ENCODE results near the gene NFE2L2. TPM values are rescaled to one million over a fixed set of nuclear protein-coding genes. Genes with fewer than 3 reads are reported as not detected.

Gene NFE2L2
- total RNA-seq, 2 experiments from 2014 or later, result 26.2 to 58.6 TPM

GRCh38 chr2:177246000-177246399 lies 18.5 kb downstream of the NFE2L2 start:
- Histone ChIP-seq H3K79me2 (ENCODE audit: insufficient read depth, low read depth, low read length) (peaks cover 95% of the 10 kb centered on the region), H3K27ac (ENCODE audit: low read depth, low read length, poor library complexity, severe bottlenecking) (no peak overlapping the region), H4K20me1 (ENCODE audit: insufficient read depth, low read length) (peaks cover 28% of the 10 kb centered on the region), H3K36me3 (ENCODE audit: insufficient read depth, low read length) (peaks cover 49% of the 10 kb centered on the region), H2AFZ (ENCODE audit: low read length) (no peak overlapping the region), H3K4me3 (ENCODE audit: low read depth, low read length, poor library complexity, severe bottlenecking) (no peak overlapping the region), H3K4me1 (ENCODE audit: insufficient read depth, low read length, poor library complexity, severe bottlenecking) (peaks cover 20% of the 10 kb centered on the region), H3K9me3 (ENCODE audit: low read length) (no peaks in the 10 kb centered on the region), H3K4me2 (ENCODE audit: low read length) (no peak overlapping the region), H3K9me2 (ENCODE audit: insufficient read depth, low read length) (no peaks in the 10 kb centered on the region)
- ChIA-PET CTCF (ENCODE audit: unreplicated experiment) (no interaction called here), POLR2A (interaction anchor here (1.8 kb wide), 1 partner anchor 12 kb away, joined by 4 read pairs; no protein-coding TSS in a partner anchor)
- TF ChIP-seq, protein P1, sequence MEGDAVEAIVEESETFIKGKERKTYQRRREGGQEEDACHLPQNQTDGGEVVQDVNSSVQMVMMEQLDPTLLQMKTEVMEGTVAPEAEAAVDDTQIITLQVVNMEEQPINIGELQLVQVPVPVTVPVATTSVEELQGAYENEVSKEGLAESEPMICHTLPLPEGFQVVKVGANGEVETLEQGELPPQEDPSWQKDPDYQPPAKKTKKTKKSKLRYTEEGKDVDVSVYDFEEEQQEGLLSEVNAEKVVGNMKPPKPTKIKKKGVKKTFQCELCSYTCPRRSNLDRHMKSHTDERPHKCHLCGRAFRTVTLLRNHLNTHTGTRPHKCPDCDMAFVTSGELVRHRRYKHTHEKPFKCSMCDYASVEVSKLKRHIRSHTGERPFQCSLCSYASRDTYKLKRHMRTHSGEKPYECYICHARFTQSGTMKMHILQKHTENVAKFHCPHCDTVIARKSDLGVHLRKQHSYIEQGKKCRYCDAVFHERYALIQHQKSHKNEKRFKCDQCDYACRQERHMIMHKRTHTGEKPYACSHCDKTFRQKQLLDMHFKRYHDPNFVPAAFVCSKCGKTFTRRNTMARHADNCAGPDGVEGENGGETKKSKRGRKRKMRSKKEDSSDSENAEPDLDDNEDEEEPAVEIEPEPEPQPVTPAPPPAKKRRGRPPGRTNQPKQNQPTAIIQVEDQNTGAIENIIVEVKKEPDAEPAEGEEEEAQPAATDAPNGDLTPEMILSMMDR (conservative IDR thresholded peaks at IDR 0.05; ENCODE audit: low read length), result no peak
- TF ChIP-seq EZH2phosphoT487 (IDR thresholded peaks at IDR 0.05; ENCODE audit: borderline replicate concordance, low read depth, low read length), result no peak
- no peak for DNase-seq (ENCODE audit: low spot score)
- no TSS peak for BruUV-seq (replicated peaks)
- intact Hi-C loops (cut with micrococcal nuclease; ENCODE audit: unreplicated experiment), result no loop called here

DNA sequence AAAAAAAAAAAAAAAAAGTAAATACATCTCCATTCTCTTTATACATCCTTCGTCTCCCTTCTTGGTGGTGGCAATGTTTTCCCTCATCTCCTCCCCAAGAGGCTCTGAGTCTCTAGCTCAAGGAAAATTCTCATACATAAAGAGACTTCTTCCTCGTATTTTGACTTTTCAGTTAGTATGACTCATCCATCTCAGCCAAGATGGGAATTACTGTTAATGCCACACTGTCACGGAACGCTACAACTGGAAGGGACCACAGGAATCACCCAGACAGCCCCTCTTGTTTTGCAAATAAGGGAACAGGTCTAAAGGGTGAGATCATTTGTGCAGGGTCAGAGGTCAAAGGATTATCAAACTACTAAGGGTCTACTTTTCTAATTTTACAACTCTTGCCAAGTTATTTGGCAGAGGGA lies 19.5 kb downstream of the NFE2L2 start:
- DNase-seq (ENCODE audit: low spot score), result no peak
- peaks cover 28% of the 10 kb centered on the region for H4K20me1 ChIP-seq (ENCODE audit: insufficient read depth, low read length)
- H3K4me2 ChIP-seq (ENCODE audit: low read length), result no peak overlapping the region
- CTCF ChIA-PET (ENCODE audit: unreplicated experiment), result no interaction called here
- H3K27ac ChIP-seq (ENCODE audit: low read depth, low read length, poor library complexity, severe bottlenecking), result no peak overlapping the region
- no peak overlapping the region for H3K4me3 ChIP-seq (ENCODE audit: low read depth, low read length, poor library complexity, severe bottlenecking)
- POLR2A ChIA-PET, result interaction anchor here (1.8 kb wide), 1 partner anchor 11 kb away, joined by 4 read pairs; no protein-coding TSS in a partner anchor
- no peaks in the 10 kb centered on the region for H3K9me2 ChIP-seq (ENCODE audit: insufficient read depth, low read length)
- intact Hi-C loops (cut with micrococcal nuclease; ENCODE audit: unreplicated experiment), result no loop called here
- no TSS peak for BruUV-seq (replicated peaks)
- no peaks in the 10 kb centered on the region for H3K9me3 ChIP-seq (ENCODE audit: low read length)
- peaks cover 30% of the 10 kb centered on the region for H3K4me1 ChIP-seq (ENCODE audit: insufficient read depth, low read length, poor library complexity, severe bottlenecking)
- TF ChIP-seq EZH2phosphoT487 (IDR thresholded peaks at IDR 0.05; ENCODE audit: borderline replicate concordance, low read depth, low read length), result no peak
- TF ChIP-seq, protein P1 (conservative IDR thresholded peaks at IDR 0.05; ENCODE audit: low read length), result no peak
- peaks cover 43% of the 10 kb centered on the region for H3K36me3 ChIP-seq (ENCODE audit: insufficient read depth, low read length)
- no peak overlapping the region for H2AFZ ChIP-seq (ENCODE audit: low read length)
- peaks cover 95% of the 10 kb centered on the region for H3K79me2 ChIP-seq (ENCODE audit: insufficient read depth, low read depth, low read length)

GRCh38 chr2:177244244-177244771 lies 20.2 kb downstream of the NFE2L2 start:
- no TSS peak for BruUV-seq (replicated peaks)
- POLR2A ChIA-PET, result interaction anchor here (1.2 to 1.8 kb wide), 2 partner anchors 10 to 16 kb away, joined by 4 read pairs; no protein-coding TSS in a partner anchor
- CTCF ChIA-PET (ENCODE audit: unreplicated experiment), result no interaction called here
- H3K27ac ChIP-seq (ENCODE audit: low read depth, low read length, poor library complexity, severe bottlenecking), result no peak overlapping the region
- H4K20me1 ChIP-seq (ENCODE audit: insufficient read depth, low read length), result peaks cover 28% of the 10 kb centered on the region
- H3K79me2 ChIP-seq (ENCODE audit: insufficient read depth, low read depth, low read length), result peaks cover 95% of the 10 kb centered on the region
- H3K4me3 ChIP-seq (ENCODE audit: low read depth, low read length, poor library complexity, severe bottlenecking), result no peak overlapping the region
- no peaks in the 10 kb centered on the region for H3K9me3 ChIP-seq (ENCODE audit: low read length)
- no peak for TF ChIP-seq EZH2phosphoT487 (IDR thresholded peaks at IDR 0.05; ENCODE audit: borderline replicate concordance, low read depth, low read length)
- TF ChIP-seq, protein P1 (conservative IDR thresholded peaks at IDR 0.05; ENCODE audit: low read length), result no peak
- intact Hi-C loops (cut with micrococcal nuclease; ENCODE audit: unreplicated experiment), result no loop called here
- H3K4me2 ChIP-seq (ENCODE audit: low read length), result no peak overlapping the region
- no peak for DNase-seq (ENCODE audit: low spot score)
- H2AFZ ChIP-seq (ENCODE audit: low read length), result no peak overlapping the region
- H3K36me3 ChIP-seq (ENCODE audit: insufficient read depth, low read length), result peaks cover 39% of the 10 kb centered on the region
- H3K4me1 ChIP-seq (ENCODE audit: insufficient read depth, low read length, poor library complexity, severe bottlenecking), result peaks cover 35% of the 10 kb centered on the region
- H3K9me2 ChIP-seq (ENCODE audit: insufficient read depth, low read length), result no peaks in the 10 kb centered on the region
